GM18951 (cell line): ENCODE results near the gene FMC1.
A peak's percentile ranks its signal among the peaks of the same experiment; 100 is the strongest.
"Not testable (repeated sequence)": the region's sequence is repeated elsewhere in the genome, so short reads cannot be mapped to it uniquely, and the experiment has no call there.

Source experiments
- POLR2A ChIP-seq: IDR thresholded peaks from 4 replicates; pipeline ENCODE4 v1.6.1; 2011; ENCODE audit warnings: mild to moderate bottlenecking; ENCODE audit not compliant: insufficient read length, insufficient read depth; ENCODE audit errors: extremely low read depth
- in situ Hi-C: fragments of 300-500 bp; cut with MboI; formaldehyde crosslinking; loops from one replicate; pipeline ENCODE4 v1.12.0; 2022; ENCODE audit warnings: low sequenced_read_pairs, mixed read lengths, inconsistent platforms; ENCODE audit not compliant: unreplicated experiment

Gene FMC1

DNA sequence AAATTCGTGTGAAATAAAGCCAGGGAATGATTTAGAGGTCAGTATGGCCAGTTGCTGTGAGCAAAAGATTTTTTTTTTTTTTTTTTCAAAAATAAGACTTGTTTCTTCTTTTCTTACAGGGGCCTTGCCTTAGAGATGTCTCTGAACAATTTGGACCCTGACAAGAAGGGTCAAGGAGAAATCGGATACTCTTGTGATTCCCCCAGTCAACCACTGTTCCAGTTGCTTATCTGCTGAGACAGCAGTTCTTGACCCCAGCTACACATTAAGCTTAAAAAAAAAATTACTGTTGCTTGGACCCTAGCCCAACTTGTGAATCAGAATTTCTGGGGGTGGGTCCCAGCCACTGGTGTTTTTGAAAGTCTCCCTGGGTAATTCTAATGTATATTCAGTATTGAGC is 12.0 kb upstream of the FMC1 start:
- in situ Hi-C loops, result no loop called here
- TF ChIP-seq POLR2A, result no peak

DNA sequence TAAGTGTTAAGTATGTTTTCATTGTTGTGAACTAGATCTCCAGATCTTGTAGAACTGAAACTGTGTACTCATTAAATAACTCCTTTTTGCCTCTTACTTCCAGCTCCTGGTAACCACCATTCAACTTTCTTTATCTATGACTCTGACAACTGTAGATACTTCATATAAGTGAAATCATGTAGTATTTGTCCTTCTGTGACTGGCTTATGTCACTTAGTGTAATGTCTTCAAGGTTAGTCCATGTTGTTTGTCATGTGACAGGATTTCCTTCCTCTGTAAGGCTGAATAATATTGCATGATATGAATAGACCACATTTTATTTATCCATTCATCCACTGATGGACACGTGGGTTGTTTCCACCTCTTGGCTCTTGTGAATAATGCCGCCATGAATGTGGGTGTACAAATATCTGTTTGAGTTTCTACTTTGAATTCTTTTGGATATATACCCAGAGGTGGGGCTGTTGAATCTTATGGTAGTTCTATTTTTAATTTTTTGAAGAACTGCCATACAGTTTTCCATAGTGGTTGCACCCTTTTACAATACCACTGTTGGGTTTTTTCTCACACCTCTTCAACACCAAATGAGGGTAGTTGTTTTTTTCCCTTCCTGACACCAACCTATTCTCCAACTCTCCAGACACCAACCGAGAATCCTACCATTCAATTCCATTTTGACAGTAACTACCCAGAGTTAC is 10.7 kb upstream of the FMC1 start:
- TF ChIP-seq POLR2A, result no peak
- in situ Hi-C loops, result no loop called here

DNA sequence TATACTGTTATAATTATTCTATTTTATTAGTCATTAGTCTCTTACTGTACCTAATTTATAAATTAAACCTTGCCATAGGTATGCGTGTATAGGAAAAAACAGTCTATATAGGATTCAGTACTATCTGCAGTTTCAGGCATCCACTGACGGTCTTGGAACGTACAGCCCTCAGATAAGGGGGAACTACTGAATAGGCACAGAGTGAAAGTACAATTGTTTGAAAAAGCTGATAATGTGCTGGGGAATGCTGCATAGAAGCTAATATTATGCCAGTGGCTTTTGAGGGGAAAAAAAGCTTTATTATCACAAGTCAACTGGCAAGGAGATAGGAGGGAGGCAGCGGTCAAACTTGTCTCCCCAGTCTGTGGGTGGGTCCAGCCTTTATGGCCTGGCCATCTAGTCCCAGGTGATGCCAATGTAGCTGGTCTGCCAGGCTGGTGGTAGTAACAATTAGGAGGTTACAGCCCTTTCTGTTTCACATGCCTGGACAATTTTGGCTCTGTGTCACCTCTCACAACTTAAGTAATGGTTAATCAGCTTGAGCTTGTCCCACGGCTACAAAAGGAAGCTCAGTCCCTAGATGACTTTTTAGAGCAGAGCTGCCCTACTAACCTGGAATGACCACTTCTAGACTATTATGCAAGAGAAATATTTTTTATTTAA is 8.3 kb upstream of the FMC1 start:
- in situ Hi-C loops, result no loop called here
- TF ChIP-seq POLR2A, result no peak

DNA sequence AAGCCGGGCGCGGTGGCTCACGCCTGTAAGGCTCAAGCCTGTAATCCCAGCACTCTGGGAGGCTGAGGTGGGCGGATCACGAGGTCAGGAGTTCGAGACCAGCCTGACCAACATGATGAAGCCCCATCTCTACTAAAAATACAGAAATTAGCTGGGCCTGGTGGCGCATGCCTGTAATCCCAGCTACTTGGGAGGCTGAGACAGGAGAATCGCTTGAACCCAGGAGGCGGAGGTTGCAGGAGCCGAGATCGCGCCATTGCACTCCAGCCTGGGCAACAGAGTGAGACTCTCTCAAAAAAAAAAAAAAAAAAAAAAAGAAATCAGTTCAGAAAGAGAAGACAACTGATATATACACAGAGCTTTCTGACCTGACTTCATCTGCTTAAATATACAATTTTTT is 7.7 kb upstream of the FMC1 start:
- in situ Hi-C loops, result not testable (repeated sequence)

DNA sequence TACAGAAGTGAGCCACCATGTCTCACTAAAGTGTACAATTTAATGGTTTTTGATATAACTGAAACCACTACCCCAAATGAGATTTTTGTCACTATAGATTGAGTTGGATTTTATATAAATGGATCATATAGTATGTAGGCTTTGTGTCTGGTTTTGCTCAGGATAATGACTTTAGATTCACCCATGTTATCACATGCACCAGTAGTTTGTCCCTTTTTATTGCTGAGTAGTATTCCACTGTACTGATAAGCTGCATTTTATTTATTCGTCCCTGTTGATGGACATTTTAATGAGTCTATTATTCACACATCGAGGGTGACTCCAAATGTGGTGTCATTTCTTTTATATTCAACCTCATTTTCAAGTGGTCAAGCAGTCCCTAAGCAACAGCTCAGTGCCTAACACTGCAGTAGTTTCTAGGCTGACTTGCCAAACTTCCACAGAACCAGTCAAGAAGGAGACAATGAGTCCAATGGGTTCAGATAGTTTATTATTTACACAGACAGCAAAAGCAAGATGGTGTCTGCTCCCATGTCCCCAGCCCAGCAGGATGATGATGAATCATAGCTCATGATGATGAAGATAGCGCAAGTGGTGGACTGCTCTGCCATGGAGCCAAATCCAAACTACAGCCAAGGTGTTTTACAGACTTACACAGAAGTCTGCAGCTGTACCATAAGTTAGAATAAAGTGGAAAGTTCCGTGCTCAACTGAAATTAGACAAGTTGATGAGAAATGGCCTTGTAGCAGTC is 6.6 kb upstream of the FMC1 start:
- in situ Hi-C loops, result no loop called here
- no peak for TF ChIP-seq POLR2A

DNA sequence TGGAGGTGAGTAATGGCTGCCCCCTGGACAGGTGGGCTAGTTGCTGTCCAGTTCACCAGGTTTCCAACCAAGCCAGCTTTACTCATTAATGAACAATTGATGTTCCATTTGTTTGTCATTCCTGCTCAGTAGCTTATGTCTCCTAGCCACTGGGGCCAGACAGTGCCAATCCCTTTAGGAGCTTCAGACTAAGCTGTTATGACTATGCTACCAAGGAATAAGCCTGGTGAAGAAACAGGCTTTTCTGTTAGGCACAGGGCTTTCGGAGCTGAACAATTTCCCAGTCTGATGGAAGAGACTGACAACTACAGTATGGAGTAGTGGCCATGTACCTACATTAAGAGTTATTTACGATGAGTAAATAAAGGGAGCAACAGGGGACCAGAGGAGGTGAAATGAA is 2.1 kb upstream of the FMC1 start:
- no peak for TF ChIP-seq POLR2A
- in situ Hi-C loops, result no loop called here

DNA sequence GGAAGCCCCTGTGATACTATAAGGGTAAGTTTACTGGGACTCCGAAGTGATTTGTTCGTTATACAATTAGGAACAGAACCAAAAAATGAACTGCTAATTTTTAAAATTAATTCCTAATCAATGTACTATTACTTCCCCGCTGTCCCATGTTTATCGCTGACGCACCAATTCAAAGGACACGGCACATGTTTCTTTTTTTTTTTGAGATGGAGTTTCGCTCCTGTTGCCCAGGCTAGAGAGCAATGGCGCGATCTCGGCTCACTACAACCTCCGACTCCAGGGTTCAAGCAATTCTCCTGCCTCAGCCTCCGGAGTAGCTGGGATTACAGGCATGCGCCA is 1.5 kb upstream of the FMC1 start:
- TF ChIP-seq POLR2A, result no peak
- in situ Hi-C loops, result no loop called here

DNA sequence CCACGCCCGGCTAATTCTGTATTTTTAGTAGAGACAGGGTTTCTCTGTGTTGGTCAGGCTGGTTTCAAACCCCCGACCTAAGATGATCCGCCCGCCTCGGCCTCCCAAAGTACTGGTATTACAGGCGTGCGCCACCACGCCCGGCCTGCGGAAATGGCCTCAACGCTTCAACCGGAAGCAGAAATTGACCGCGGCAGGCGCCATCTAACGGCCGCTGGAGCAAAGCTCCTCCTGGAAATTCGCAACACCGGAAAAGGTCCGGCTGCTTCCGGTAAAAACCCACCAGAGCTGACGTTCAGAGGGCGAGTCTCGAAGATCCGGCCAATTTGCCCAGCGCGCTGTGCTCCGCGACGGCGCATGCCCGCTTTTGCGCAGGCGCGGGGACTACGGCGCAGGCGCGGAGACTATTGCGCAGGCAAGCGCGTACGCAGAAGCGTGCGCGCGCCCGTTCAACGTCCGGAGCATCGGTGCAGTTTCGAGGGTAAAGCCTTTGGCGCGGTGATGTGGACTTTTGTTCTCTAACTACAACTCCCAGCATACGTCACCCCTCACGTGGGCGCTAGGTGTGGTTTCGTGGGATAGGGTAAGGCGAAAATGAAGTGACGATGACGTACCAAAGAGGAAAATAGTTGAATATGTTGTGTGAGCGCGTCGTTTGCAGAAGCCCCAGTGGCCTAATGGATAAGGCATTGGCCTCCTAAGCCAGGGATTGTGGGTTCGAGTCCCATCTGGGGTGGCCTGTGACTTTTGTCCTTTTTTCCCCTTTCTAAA is 915 bp upstream of the FMC1 start:
- TF ChIP-seq POLR2A, result peak; percentile 53
- in situ Hi-C loops, result no loop called here

DNA sequence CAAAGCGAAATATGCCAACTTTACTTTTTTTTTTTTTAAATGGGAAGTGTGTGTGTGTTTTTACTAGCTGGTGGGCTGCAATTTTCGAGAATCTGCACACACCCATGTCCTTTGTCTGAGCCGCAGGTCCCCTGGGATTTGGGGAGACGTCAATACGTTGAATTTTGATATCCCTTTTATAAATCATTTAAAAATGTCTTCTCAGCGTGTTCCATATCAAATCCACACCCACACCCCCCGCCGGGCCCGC is 404 bp upstream of the FMC1 start:
- in situ Hi-C loops, result no loop called here
- no peak for TF ChIP-seq POLR2A

DNA sequence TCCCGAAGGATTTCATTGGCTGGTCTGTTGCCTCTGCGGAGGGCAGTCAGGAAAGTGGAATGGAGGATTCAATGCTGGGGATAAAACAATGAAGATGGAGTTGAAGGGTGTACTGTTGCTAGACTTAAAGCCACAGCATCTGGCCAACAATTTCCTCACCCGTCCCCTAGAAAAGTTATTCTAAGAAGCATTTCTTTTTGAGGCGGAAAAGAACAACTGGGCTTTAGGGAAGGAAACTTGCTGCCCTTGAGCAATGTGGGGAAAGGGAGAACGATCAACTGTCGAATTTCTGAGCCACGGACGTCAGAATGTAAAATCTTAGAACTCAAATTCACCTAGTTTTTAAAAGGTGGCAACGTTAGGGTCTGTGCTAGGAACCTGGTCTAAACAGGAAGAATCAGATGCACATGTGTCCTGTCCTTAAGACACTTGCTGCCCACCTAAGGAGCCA is 664 bp downstream of the FMC1 start:
- no peak for TF ChIP-seq POLR2A
- in situ Hi-C loops, result no loop called here

DNA sequence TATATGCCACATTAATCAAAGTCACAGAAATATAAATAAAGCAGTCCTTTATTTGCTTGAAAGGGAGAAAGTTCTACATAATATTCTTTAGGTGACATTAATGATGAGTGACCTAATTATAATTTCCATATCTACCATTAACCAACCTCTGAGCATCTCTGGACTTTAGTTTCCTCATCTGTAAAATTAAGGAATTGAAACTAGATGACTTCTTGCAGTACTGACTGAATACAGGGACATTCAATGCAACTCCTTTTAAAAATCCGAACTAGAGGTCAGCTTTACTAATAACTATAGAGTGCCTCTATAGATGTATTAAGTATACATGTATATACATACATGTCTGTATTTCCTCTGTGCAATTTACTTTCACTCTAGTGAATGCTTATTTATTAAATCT is 3.9 kb downstream of the FMC1 start:
- no peak for TF ChIP-seq POLR2A
- in situ Hi-C loops, result no loop called here

DNA sequence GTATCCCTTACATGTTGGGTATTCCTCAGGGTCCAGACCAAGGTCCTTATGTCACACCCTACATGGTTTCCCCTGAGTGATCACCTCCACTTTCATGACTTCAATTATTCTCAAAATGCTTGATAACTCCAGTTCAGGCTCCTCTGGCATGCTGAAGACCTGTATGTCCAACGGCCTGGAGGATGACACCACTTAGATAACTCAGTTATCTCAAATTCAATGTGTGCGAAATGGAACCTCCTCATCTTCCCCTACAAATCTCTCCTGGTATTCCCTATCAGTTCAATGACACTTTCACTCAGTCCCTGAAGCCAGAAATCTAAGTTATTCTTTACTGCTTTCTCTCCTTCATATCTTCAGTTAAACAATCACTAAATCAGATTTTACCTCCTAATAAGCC is 9.9 kb downstream of the FMC1 start:
- in situ Hi-C loops, result no loop called here
- TF ChIP-seq POLR2A, result no peak

DNA sequence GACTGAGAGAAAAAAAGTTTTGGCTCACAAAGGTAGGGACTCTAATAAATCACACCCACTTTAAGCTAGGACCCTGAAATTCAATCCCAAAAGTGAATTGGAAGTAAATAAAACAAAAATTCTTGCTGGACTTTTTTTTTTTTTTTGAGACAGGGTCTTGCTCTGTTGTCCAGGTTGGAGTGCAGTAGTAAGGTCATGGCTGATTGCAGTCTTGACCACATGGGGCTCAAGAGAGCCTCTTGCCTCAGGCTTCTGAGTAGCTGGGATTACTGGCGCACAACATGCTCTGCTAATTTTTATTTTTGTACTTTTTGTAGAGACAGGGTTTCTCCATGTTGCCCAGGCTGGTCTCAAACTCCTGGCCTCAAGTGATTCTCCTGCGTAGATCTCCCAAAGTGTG is 13.6 kb downstream of the FMC1 start:
- in situ Hi-C loops, result no loop called here
- no peak for TF ChIP-seq POLR2A

DNA sequence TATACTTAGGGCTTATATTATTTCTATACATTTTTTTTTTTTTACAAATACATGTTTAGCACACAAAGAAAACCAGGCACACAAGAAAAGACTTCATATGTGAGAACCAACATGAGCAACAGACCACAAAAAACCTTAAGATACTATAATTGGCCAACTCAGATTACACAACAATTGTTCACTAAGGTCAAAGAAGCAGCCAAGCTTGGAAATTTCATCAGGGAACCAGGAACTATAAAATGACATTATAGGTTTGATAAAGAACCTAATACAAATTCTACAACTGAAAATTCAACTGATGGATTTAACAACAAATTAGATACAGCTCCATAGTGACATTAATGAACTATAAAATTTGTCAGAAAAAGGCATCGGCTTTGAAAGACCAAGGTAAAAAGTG is 14.2 kb downstream of the FMC1 start:
- no peak for TF ChIP-seq POLR2A

DNA sequence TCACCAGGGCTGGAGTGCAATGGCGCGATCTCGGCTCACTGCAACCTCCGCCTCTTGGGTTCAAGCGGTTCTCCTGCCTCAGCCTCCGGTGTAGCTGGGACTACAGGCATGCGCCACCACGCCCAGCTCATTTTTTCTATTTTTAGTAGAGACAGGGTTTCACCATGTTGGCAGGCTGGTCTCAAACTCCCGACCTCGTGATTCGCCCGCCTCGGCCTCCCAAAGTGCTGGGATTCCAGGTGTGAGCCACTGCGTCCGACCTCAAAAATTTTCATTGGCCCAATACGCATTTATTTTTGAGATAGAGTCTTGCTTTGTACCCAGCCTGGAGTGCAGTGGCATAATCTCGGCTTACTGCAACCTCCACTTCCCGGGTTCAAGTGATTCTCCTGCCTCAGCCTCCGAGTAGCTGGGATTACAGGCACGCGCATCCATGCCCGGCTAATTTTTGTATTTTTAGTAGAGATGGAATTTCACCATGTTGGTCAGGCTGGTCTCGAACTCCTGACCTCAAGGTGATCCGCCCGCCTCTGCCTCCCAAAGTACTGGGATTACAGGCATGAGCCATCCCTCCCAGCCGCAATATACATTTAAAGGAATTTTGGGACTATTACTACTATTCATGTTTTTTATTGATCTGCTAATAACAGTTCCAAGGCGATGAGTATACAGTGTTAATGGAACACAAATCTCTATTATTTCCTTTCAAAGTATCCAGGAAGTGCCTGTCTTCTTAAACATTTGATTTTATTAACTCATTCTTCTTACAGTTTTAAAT is 16.8 kb downstream of the FMC1 start:
- in situ Hi-C loops, result not testable (repeated sequence)

More for the DNA sequence above, 14.2 kb downstream of the FMC1 start:
- in situ Hi-C loops, result no loop called here
